ENCODE results near the gene HBQ1.
"Not testable (repeated sequence)": the region's sequence is repeated elsewhere in the genome, so short reads cannot be mapped to it uniquely, and the experiment has no call there.

DNA sequence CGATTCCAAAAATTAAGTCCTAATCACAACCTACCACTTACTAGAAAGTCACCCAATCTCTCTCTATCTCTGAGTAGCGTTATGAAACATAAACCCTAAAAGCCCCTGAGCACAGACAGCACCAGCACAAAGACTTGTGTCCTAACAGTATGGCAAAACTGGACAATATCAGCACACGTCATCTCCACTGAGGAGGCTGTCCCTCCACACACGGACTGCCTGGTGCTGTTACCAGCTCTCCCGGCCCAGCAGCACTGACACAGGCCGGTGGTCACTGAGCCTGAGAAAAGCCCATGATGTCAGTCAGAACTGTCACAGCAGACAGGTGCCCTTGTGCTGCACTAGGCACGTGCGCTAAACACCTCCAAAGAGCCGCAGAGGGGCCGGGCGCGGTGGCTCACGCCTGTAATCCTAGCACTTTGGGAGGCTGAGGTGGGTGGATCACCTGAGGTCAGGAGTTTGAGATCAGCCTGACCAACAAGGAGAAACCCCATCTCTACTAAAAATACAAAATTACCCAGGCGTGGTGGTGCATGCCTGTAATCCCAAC is 31.4 kb downstream of the HBQ1 start:
- TF ChIP-seq CTCF (IDR thresholded peaks at IDR 0.05; ENCODE audit: low read depth, low read length, poor library complexity, severe bottlenecking); EZH2phosphoT487 (IDR thresholded peaks at IDR 0.05; ENCODE audit: borderline replicate concordance, low read length): not testable (repeated sequence)

Measured in DOHH2 (cell line).